Islet precursor cell (in vitro differentiated cells): ENCODE results near the gene LMOD1.
"Not testable (repeated sequence)": the region's sequence is repeated elsewhere in the genome, so short reads cannot be mapped to it uniquely, and the experiment has no call there.

Experiments used
- DNase-seq: peaks from one replicate; pipeline ENCODE4 v3.0.0-alpha.2; 2018

Gene LMOD1

GRCh38 chr1:201946224-201946908 is at the start of gene LMOD1:
Gene LMOD1 (minus strand): TSS chr1:201946548. CDS start chr1:201946340, 208 bp downstream.
- DNase-seq = peak; percentile 99

GRCh38 chr1:201990427-201990826 is 44.1 kb upstream of the LMOD1 start:
- no peak for DNase-seq

GRCh38 chr1:201989354-201990128 is 43.2 kb upstream of the LMOD1 start:
- no peak for DNase-seq

GRCh38 chr1:201988601-201989000 is 42.3 kb upstream of the LMOD1 start:
- DNase-seq = no peak

GRCh38 chr1:201985355-201985754 is 39.0 kb upstream of the LMOD1 start:
- no peak for DNase-seq

GRCh38 chr1:201984446-201984845 is 38.1 kb upstream of the LMOD1 start:
- no peak for DNase-seq

- DNase-seq = no peak
Observed at GRCh38 chr1:201983380-201983805, 37.0 kb upstream of the LMOD1 start.

GRCh38 chr1:201982623-201983379 is 36.5 kb upstream of the LMOD1 start, which contains the start of gene RNPEP:
Gene RNPEP (plus strand): TSS chr1:201982648. CDS start chr1:201982667, 19 bp downstream.
- peak; percentile 90 for DNase-seq

- DNase-seq = peak; percentile 87
Observed at GRCh38 chr1:201982082-201982622, 35.8 kb upstream of the LMOD1 start.

- no peak for DNase-seq
Observed at GRCh38 chr1:201970334-201971159, 24.2 kb upstream of the LMOD1 start.

GRCh38 chr1:201968202-201968925 is 22.0 kb upstream of the LMOD1 start:
- no peak for DNase-seq

- DNase-seq = no peak
Observed at GRCh38 chr1:201966171-201966570, 19.8 kb upstream of the LMOD1 start.

- no peak for DNase-seq
Observed at GRCh38 chr1:201964261-201964660, 17.9 kb upstream of the LMOD1 start.

- not testable (repeated sequence) for DNase-seq
Observed at GRCh38 chr1:201962382-201962781, 16.0 kb upstream of the LMOD1 start.

- no peak for DNase-seq
Observed at GRCh38 chr1:201958348-201958747, 12.0 kb upstream of the LMOD1 start.

GRCh38 chr1:201955729-201956143 is 9.4 kb upstream of the LMOD1 start:
- DNase-seq = no peak

GRCh38 chr1:201955009-201955728 is 8.8 kb upstream of the LMOD1 start, which contains the start of gene TIMM17A:
Gene TIMM17A (plus strand): TSS chr1:201955503. CDS start chr1:201955527, 24 bp downstream.
- DNase-seq = peak; percentile 100

GRCh38 chr1:201954263-201955008 is 8.1 kb upstream of the LMOD1 start:
- no peak for DNase-seq

GRCh38 chr1:201949491-201949890 is 3.1 kb upstream of the LMOD1 start:
- DNase-seq = no peak

GRCh38 chr1:201947697-201948008 is 1.3 kb upstream of the LMOD1 start:
- DNase-seq = no peak
